ENCODE results near the gene STK11IP.

STK11IP gene

GRCh38 chr2:219631406-219631891, 33.8 kb downstream of the STK11IP start:
- H3K4me3 ChIP-seq (replicated peaks; ENCODE audit: insufficient read depth, low read length): no peak overlapping the region
- H3K27ac ChIP-seq (replicated peaks): no peak overlapping the region
- DNase-seq (ENCODE audit: low read depth in 1 of 2, low spot score in 1 of 2): no peak
- H3K27me3 ChIP-seq (ENCODE audit: insufficient read depth, poor library complexity, severe bottlenecking): peaks cover 8% of the 10 kb centered on the region
- no peak for TF ChIP-seq GABPA (IDR thresholded peaks at IDR 0.05; ENCODE audit: low read depth)
- TF ChIP-seq CTCF (IDR thresholded peaks at IDR 0.05; ENCODE audit: insufficient read depth, low read length): no peak
- TF ChIP-seq SPI1 (IDR thresholded peaks at IDR 0.05; ENCODE audit: borderline replicate concordance, low read depth): no peak
- no peak for TF ChIP-seq REST (IDR thresholded peaks at IDR 0.05; ENCODE audit: insufficient replicate concordance, low read depth)
- no peak for TF ChIP-seq POLR2AphosphoS5 (IDR thresholded peaks at IDR 0.05; ENCODE audit: low read depth)

- TF ChIP-seq SPI1 (IDR thresholded peaks at IDR 0.05; ENCODE audit: borderline replicate concordance, low read depth): no peak
- TF ChIP-seq GABPA (IDR thresholded peaks at IDR 0.05; ENCODE audit: low read depth): no peak
- TF ChIP-seq REST (IDR thresholded peaks at IDR 0.05; ENCODE audit: insufficient replicate concordance, low read depth): no peak
- no peak for TF ChIP-seq CTCF (IDR thresholded peaks at IDR 0.05; ENCODE audit: insufficient read depth, low read length)
- no peak for TF ChIP-seq POLR2AphosphoS5 (IDR thresholded peaks at IDR 0.05; ENCODE audit: low read depth)
- H3K4me3 ChIP-seq (replicated peaks; ENCODE audit: insufficient read depth, low read length): no peak overlapping the region
- H3K27me3 ChIP-seq (ENCODE audit: insufficient read depth, poor library complexity, severe bottlenecking): peaks cover 2% of the 10 kb centered on the region
- no peak for DNase-seq (ENCODE audit: low read depth in 1 of 2, low spot score in 1 of 2)
- no peak overlapping the region for H3K27ac ChIP-seq (replicated peaks)
Measured at GRCh38 chr2:219631904-219632759, 34.5 kb downstream of the STK11IP start.

- Histone ChIP-seq H3K27me3 (ENCODE audit: insufficient read depth, poor library complexity, severe bottlenecking) (peaks cover 2% of the 10 kb centered on the region), H3K27ac (replicated peaks) (no peak overlapping the region), H3K4me3 (replicated peaks; ENCODE audit: insufficient read depth, low read length) (no peak overlapping the region)
- no peak for TF ChIP-seq SPI1 (IDR thresholded peaks at IDR 0.05; ENCODE audit: borderline replicate concordance, low read depth)
- TF ChIP-seq CTCF (IDR thresholded peaks at IDR 0.05; ENCODE audit: insufficient read depth, low read length): no peak
- TF ChIP-seq GABPA (IDR thresholded peaks at IDR 0.05; ENCODE audit: low read depth): no peak
- TF ChIP-seq REST (IDR thresholded peaks at IDR 0.05; ENCODE audit: insufficient replicate concordance, low read depth): no peak
- no peak for TF ChIP-seq POLR2AphosphoS5 (IDR thresholded peaks at IDR 0.05; ENCODE audit: low read depth)
- no peak for DNase-seq (ENCODE audit: low read depth in 1 of 2, low spot score in 1 of 2)
Measured at GRCh38 chr2:219632760-219633105, 35.1 kb downstream of the STK11IP start.
